22Rv1 (cell line): ENCODE measurements around the gene FBP2.

Experiments used
- H3K27ac ChIP-seq: fragments of 450-650 bp; 2 replicates; pipeline ENCODE4 v1.5.1; 2017
- ZFX ChIP-seq: fragments of 450-650 bp; IDR thresholded peaks from 2 replicates; pipeline ENCODE4 v1.6.1; 2017; ENCODE audit warnings: antibody characterized with exemption, borderline replicate concordance
- TF ChIP-seq, protein P1 (sequence below): fragments of 450-650 bp; IDR thresholded peaks from 2 replicates; pipeline ENCODE4 v1.5.1; 2017; ENCODE audit warnings: mild to moderate bottlenecking

Gene FBP2

DNA sequence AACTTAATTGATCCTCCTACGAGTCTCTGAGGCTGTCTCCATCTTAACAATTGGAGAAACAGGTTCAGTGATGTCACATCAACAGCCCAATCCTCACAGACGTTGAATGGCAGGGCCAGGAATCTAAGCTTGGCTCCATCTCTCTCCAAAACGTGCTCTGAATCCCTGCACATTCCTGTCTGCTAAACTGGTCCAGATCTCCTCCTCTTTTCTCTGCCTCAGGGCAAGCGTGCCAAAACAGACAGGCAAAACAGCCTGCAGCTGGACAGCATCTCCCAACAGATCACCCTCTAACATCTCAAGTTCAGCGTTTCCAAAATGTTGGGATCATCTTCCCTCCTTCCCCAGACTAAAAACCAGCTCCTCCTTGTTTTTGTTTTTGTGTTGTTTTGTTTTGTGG, 39.1 kb upstream of the FBP2 start:
- TF ChIP-seq, protein P1, sequence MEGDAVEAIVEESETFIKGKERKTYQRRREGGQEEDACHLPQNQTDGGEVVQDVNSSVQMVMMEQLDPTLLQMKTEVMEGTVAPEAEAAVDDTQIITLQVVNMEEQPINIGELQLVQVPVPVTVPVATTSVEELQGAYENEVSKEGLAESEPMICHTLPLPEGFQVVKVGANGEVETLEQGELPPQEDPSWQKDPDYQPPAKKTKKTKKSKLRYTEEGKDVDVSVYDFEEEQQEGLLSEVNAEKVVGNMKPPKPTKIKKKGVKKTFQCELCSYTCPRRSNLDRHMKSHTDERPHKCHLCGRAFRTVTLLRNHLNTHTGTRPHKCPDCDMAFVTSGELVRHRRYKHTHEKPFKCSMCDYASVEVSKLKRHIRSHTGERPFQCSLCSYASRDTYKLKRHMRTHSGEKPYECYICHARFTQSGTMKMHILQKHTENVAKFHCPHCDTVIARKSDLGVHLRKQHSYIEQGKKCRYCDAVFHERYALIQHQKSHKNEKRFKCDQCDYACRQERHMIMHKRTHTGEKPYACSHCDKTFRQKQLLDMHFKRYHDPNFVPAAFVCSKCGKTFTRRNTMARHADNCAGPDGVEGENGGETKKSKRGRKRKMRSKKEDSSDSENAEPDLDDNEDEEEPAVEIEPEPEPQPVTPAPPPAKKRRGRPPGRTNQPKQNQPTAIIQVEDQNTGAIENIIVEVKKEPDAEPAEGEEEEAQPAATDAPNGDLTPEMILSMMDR, result no peak
- TF ChIP-seq ZFX, result no peak
- H3K27ac ChIP-seq, result no peak overlapping the region

- no peak for TF ChIP-seq ZFX
- TF ChIP-seq, protein P1, result no peak
- H3K27ac ChIP-seq, result peak overlapping the region; percentile 71
These were observed 38.0 kb upstream of the FBP2 start for GRCh38 chr9:94631599-94631998.

- H3K27ac ChIP-seq, result peak overlapping the region; percentile 71
- TF ChIP-seq, protein P1, result no peak
These were observed 37.2 kb upstream of the FBP2 start for GRCh38 chr9:94630833-94631232.

DNA sequence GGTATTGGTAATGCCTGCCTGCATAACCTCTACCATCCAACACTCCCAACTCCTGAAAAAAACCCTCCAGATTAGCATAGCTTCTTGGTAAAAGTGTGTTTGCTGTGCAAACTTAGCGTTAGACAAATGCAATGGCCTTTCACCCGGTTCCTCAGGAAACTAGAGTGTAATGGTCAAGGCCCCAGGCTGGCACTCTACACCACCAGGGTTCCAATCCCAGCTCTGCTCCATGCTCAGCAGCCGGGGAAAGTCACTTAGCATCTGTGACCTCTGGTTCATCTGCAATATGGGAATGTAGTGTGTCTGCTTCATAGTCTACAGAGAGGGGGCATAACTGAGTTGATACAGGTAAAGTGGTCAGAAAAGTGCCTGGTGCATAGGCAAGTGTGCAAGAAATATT, 36.7 kb upstream of the FBP2 start:
- peak overlapping the region; percentile 71 for H3K27ac ChIP-seq
- TF ChIP-seq ZFX, result no peak
- TF ChIP-seq, protein P1, result peak; percentile 28

- H3K27ac ChIP-seq, result no peak overlapping the region
- no peak for TF ChIP-seq ZFX
- TF ChIP-seq, protein P1, result no peak
These were observed 33.7 kb upstream of the FBP2 start for GRCh38 chr9:94627287-94627686.

DNA sequence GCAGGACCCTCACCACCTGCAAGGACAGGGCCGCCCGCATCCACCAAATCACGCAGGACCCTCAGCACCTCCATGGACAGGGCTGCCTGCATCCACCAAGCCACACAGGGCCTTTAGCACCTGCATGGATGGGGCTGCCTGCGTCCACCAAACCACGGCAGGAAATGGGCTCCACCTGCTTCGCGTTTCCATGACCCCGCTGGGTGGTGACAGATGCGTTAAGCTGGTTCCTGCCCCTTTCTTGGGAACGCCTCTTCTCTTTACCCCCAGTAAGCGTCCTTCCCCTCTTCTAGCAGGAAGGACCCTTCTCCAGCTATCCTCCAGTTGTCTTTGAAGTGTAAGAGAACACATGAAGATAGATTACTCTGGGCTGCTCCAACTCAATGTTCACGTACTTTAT, 32.2 kb upstream of the FBP2 start:
- no peak overlapping the region for H3K27ac ChIP-seq
- TF ChIP-seq, protein P1, result no peak
- TF ChIP-seq ZFX, result no peak

DNA sequence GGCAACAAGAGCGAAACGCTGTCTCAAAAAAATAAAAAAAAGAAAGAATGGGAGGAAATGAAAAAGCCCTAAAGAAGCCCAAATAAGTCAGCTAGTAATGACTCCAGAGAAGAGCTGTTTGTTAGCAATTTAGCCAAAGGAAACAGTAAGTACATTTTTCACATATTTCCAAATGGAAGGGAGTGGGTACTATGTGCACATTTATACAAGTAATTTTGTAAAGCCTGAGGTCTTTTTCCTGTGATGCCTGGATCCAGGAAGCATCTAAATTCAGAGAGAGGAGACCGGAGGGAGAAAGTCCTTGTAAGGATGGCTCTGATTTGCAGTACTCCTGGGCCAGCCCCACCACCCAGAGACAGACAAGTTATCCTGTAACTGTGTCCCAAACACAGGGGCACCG, 31.0 kb upstream of the FBP2 start:
- no peak for TF ChIP-seq ZFX
- TF ChIP-seq, protein P1, result no peak
- no peak overlapping the region for H3K27ac ChIP-seq
